ENCODE results near the gene NEURL4.

GRCh38 chr17:7341842-7342241 is 12.7 kb upstream of the NEURL4 start:
- TF ChIP-seq, protein P1, sequence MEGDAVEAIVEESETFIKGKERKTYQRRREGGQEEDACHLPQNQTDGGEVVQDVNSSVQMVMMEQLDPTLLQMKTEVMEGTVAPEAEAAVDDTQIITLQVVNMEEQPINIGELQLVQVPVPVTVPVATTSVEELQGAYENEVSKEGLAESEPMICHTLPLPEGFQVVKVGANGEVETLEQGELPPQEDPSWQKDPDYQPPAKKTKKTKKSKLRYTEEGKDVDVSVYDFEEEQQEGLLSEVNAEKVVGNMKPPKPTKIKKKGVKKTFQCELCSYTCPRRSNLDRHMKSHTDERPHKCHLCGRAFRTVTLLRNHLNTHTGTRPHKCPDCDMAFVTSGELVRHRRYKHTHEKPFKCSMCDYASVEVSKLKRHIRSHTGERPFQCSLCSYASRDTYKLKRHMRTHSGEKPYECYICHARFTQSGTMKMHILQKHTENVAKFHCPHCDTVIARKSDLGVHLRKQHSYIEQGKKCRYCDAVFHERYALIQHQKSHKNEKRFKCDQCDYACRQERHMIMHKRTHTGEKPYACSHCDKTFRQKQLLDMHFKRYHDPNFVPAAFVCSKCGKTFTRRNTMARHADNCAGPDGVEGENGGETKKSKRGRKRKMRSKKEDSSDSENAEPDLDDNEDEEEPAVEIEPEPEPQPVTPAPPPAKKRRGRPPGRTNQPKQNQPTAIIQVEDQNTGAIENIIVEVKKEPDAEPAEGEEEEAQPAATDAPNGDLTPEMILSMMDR (IDR thresholded peaks at IDR 0.05): no peak
- no peak for TF ChIP-seq POLR2A (IDR thresholded peaks at IDR 0.05)
- no peak for TF ChIP-seq POLR2AphosphoS5 (IDR thresholded peaks at IDR 0.05)
